ENCODE measurements around the gene CDC42EP2. TPM values are rescaled to one million over a fixed set of nuclear protein-coding genes. Genes with fewer than 3 reads are reported as not detected.

The CDC42EP2 gene, protein sequence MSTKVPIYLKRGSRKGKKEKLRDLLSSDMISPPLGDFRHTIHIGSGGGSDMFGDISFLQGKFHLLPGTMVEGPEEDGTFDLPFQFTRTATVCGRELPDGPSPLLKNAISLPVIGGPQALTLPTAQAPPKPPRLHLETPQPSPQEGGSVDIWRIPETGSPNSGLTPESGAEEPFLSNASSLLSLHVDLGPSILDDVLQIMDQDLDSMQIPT
- under 1 TPM in 1 of 6 donors, not detected in 5; 0.88 TPM for polyA plus RNA-seq (ENCODE audit: low read depth in 6 of 6)

DNA sequence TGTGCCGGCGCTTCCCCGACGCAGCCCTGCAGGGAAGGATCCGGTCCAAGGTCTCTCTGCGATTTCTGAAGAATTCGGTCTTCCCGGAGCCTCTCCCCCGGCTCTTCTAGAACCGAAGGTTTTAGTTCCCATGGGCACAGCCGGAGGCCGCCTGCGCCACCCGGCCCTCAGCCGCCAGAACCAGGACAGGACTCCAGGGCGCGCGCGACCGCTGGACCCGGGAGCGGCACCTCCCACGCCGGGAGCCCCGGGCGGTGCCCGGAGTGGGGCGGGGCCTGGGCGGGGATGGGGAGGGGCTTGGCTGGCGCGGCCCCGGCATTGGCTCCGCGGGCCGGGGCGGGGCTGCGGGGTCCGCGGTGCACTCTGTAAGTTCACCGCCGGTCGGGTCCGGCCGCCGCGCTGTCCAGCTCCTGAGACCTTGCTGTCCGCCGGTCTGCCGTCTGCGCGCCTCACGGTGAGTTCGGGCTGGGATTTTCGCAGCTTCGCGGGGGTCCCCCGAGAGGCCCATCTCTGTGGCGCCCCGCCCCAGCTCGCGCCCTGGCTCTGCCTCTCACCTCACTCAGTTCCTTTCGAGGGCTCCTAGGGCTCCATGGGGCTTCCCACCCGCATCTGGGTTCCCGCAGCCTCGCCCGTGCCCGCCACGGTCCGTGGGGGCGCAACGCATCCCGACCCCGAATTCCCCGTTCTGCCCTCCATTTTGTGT is at the start of gene CDC42EP2:
Gene CDC42EP2 (plus strand): TSS at position 366 of the 703 bp plus-strand sequence. CDS start 6,033 bp downstream, outside the sequence.
- peak; percentile 67 for DNase-seq
- peak within 1 kb of the TSS; percentile 66 to 89 (median 80) for H3K4me3 Mint-ChIP-seq

DNA sequence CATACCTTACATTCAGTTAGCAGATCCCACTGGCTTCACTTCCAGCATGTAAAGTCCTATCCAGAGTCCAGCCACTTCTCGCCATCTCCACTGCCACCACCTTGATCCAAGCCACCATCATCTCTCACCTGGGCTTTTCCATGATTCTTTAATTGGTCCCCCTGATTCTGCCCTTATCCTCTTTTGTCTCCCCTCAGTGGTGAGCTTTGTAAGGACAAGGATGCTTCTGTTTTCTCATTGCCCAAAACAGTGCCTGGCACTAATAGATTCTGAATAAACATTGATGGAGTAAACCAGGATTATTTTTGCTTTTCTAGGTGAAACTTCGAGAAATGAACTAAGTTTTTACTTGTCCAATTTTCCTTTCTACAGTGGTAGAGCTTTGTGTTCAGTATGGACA is 48.5 kb upstream of the CDC42EP2 start:
- H3K36me3 Mint-ChIP-seq: peaks cover 8 to 15% of the 10 kb centered on the region in 2 donors
- H3K4me3 Mint-ChIP-seq: peak overlapping the region in 1 of 8 donors; percentile 84
- H3K9me3 Mint-ChIP-seq: peaks cover 0 to 1% (median 0%) of the 10 kb centered on the region in 7 donors
- ATAC-seq (ENCODE audit: low read depth in 2 of 2): no peak
- no peaks in the 10 kb centered on the region for H3K27me3 Mint-ChIP-seq
- H3K4me1 Mint-ChIP-seq: peaks cover 19 to 27% (median 27%) of the 10 kb centered on the region in 3 donors
- peak overlapping the region in 4 of 6 donors; percentile 0 to 36 (median 9) for H3K27ac Mint-ChIP-seq
- DNase-seq: no peak

More for the DNA sequence above, at the start of gene CDC42EP2:
- H3K9me3 Mint-ChIP-seq: no peaks in the 10 kb centered on the region
- H3K4me1 Mint-ChIP-seq: peaks cover 10 to 20% (median 12%) of the 10 kb centered on the region in 3 donors
- peak within 1 kb of the TSS in 4 of 6 donors; percentile 20 to 72 (median 47) for H3K27ac Mint-ChIP-seq
- H3K36me3 Mint-ChIP-seq: no peaks in the 10 kb centered on the region
- H3K27me3 Mint-ChIP-seq: peaks cover 0 to 9% (median 9%) of the 10 kb centered on the region in 3 donors
- peak; percentile 85 to 87 for ATAC-seq (ENCODE audit: low read depth in 2 of 2)

DNA sequence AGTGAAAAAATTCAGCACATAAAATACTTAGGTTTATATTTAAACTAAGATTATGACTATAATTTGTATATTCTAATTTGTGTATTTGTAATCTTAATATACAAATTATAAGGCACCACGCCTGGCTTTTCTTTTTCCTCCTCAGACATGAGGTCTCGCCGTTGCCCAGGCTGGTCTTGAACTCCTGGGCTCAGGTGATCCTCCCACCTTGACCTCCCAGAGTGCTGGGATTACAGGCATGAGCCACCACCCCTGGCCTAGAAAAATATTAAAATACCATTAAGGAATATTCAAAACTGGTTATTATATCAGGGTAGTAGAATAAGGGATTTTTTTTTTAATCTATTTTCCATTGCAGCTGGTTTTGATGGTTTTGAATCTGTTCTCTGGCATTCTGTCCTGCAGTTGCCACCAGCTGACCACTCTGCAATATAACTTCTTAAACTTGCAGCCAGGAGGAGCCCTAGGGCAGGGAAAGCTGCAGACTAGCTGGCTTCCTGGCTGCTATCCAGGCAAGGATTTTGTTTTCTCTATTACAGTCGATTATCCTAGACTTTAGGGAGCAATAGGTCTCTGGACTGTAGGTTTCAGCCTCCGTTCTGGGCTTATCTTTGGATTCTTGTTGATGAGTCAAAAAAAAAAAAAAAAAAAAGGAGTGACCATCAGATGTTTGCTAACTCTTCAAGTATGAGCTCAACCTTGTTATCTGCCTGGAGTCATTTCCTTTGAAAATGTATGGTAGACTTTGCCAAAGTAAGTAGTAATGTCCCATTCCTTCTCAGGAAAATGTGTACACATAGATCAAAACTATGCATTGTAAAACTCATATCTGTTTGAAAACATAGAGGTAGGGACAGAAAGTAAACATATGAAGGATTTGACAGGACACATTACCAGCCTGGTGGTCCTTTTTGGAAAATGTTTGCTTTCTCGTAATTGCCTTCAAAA is 39.7 kb upstream of the CDC42EP2 start:
- peak; percentile 40 for DNase-seq
- no peak overlapping the region for H3K4me3 Mint-ChIP-seq
- H3K27me3 Mint-ChIP-seq: no peaks in the 10 kb centered on the region
- peaks cover 0 to 4% (median 0%) of the 10 kb centered on the region in 3 donors for H3K4me1 Mint-ChIP-seq
- H3K9me3 Mint-ChIP-seq: peaks cover 0 to 1% (median 0%) of the 10 kb centered on the region in 7 donors
- H3K27ac Mint-ChIP-seq: peak overlapping the region in 1 of 6 donors; percentile 47
- H3K36me3 Mint-ChIP-seq: peaks cover 8 to 10% of the 10 kb centered on the region in 2 donors
- peak; percentile 54 to 61 for ATAC-seq (ENCODE audit: low read depth in 2 of 2)

DNA sequence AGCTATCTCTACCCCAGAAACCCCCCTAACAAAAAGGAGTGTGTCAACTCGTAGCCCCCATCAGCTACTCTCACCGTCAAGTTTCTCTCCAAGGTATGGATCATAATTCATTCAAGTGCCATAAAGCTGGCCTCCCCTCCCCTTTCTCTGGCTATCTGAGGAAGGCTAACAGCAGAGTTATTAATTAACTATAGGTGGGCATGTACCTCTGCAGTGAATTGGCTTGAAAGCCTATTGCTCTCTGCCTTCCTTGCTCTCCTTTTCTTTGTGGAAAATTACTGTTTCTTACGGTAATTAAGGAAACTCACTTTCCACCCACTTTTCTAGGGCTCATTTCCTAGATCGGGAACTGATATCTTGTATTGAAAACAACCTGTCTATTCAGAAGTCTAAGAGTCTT is 38.8 kb upstream of the CDC42EP2 start:
- H3K36me3 Mint-ChIP-seq: peaks cover 3 to 4% of the 10 kb centered on the region in 2 donors
- no peak for ATAC-seq (ENCODE audit: low read depth in 2 of 2)
- H3K9me3 Mint-ChIP-seq: no peaks in the 10 kb centered on the region
- peak overlapping the region in 1 of 6 donors; percentile 61 for H3K27ac Mint-ChIP-seq
- H3K4me1 Mint-ChIP-seq: peaks cover 0 to 1% (median 0%) of the 10 kb centered on the region in 3 donors
- H3K27me3 Mint-ChIP-seq: no peaks in the 10 kb centered on the region
- DNase-seq: no peak
- H3K4me3 Mint-ChIP-seq: no peak overlapping the region

DNA sequence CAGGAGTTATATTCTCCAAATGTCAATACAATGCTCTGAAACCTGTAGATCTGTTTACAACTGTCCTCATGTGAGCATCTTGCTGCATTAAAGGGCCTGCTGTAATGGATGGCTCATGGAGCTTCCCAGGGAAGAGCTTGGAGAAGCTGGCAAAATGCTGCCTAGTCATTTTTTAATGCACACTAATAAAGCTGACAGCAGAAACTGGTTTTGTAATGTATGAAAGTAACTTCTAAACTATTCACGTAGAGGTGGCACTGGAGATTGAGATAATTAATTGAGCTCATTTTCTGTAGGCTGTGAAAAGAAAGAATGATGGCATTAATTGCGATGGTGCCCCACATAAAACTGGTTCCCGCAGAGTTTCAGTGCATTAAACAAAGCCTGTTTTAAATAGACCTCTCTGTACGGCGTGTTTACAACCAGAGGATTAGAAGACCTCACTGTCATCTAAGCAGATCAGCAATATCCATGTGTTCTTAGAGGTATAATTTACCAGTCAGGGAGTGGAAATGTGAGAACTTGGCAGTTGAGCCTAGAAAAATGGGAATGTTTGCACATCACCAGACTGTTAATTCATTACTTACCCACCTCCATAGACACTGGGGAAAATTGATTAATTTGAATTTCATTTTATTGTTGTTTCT is 36.9 kb upstream of the CDC42EP2 start:
- no peaks in the 10 kb centered on the region for H3K9me3 Mint-ChIP-seq
- peaks cover 0 to 8% (median 5%) of the 10 kb centered on the region in 3 donors for H3K4me1 Mint-ChIP-seq
- no peak overlapping the region for H3K27ac Mint-ChIP-seq
- DNase-seq: no peak
- H3K36me3 Mint-ChIP-seq: peaks cover 7 to 11% of the 10 kb centered on the region in 2 donors
- no peak for ATAC-seq (ENCODE audit: low read depth in 2 of 2)
- H3K27me3 Mint-ChIP-seq: no peaks in the 10 kb centered on the region
- H3K4me3 Mint-ChIP-seq: no peak overlapping the region

DNA sequence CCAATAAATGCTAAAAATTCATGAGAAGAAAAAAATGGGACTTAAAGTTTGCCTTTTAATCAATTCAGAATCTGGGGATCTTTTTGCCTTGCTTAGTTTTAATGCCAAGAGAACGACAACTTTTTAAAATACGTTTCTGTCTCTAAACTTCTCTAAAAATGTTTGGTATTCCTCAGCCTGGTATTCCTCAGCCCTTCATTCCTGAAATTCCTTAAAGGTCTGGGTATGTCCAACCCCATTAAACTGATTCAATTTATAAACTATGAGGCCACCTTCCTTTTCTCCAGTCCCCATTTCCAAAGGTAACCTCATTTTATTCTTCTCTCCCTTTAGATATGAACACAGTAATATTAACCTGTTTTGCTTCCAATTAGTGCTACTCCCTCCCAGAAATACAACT is 36.3 kb upstream of the CDC42EP2 start:
- peaks cover 3 to 9% (median 5%) of the 10 kb centered on the region in 3 donors for H3K4me1 Mint-ChIP-seq
- peaks cover 7 to 11% of the 10 kb centered on the region in 2 donors for H3K36me3 Mint-ChIP-seq
- no peak overlapping the region for H3K4me3 Mint-ChIP-seq
- H3K9me3 Mint-ChIP-seq: no peaks in the 10 kb centered on the region
- H3K27me3 Mint-ChIP-seq: no peaks in the 10 kb centered on the region
- H3K27ac Mint-ChIP-seq: no peak overlapping the region
- ATAC-seq (ENCODE audit: low read depth in 2 of 2) (no peak), DNase-seq (no peak)

DNA sequence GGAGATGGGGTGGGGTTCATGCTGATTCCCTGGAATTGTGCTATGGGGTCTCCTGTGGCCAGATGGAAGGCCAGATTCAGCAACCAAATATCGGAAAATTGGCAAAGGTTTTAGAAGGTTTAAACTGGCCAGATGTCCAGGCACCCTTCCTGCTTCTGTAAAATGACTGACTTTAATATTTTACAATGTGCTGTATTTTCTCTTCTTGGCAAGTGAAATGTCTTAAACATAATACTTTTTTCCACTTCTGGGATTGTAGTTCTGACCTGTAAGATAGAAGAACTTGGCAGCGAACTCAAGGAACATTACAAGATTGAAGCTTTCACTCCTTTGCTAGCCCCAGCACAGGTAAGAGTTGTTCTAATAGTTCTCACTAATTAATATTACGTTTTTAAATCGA is 35.4 kb upstream of the CDC42EP2 start:
- ATAC-seq (ENCODE audit: low read depth in 2 of 2): no peak
- H3K36me3 Mint-ChIP-seq: peaks cover 7 to 11% of the 10 kb centered on the region in 2 donors
- no peaks in the 10 kb centered on the region for H3K9me3 Mint-ChIP-seq
- H3K4me3 Mint-ChIP-seq: no peak overlapping the region
- DNase-seq: no peak
- H3K27ac Mint-ChIP-seq: no peak overlapping the region
- peaks cover 5 to 12% (median 5%) of the 10 kb centered on the region in 3 donors for H3K4me1 Mint-ChIP-seq
- H3K27me3 Mint-ChIP-seq: no peaks in the 10 kb centered on the region

DNA sequence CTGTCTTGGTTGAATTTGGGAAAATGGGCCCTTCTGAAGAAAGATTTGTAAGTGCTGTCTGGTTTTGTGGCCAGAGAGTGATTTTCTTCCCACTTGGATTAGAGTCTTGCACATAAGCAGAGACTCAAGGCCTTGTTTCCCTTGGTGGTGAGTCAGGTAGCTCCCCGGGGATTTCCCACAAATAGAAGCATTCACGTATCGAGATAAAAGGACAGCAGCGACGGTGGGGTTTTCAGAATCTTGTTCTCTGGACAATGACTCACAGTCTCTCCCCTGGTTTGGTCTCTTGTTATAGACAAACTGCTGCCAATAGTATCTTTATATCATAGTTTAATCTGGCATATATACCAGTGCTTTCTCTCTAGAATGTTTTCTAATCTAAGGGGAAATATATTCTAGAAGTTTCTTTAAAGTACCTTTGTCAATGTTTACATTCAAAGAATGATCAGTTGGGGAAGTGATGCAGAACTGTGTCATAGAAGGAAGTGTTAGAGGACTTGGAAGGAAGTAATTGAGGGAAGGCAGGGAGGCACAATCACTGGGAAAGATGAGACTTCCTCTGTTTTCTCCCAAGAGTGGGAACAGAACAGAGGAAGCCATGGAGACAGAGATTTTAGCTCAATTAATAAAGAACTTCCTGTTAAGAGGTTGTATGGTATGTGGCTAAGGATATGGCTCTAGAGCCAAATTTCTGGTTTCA is 34.8 kb upstream of the CDC42EP2 start:
- Mint-ChIP-seq H3K36me3 (peaks cover 7 to 11% of the 10 kb centered on the region in 2 donors), H3K4me3 (no peak overlapping the region), H3K27ac (peak overlapping the region in 1 of 6 donors; percentile 12), H3K27me3 (no peaks in the 10 kb centered on the region), H3K4me1 (peaks cover 5 to 12% (median 5%) of the 10 kb centered on the region in 3 donors), H3K9me3 (no peaks in the 10 kb centered on the region)
- ATAC-seq (ENCODE audit: low read depth in 2 of 2): no peak
- DNase-seq: no peak

DNA sequence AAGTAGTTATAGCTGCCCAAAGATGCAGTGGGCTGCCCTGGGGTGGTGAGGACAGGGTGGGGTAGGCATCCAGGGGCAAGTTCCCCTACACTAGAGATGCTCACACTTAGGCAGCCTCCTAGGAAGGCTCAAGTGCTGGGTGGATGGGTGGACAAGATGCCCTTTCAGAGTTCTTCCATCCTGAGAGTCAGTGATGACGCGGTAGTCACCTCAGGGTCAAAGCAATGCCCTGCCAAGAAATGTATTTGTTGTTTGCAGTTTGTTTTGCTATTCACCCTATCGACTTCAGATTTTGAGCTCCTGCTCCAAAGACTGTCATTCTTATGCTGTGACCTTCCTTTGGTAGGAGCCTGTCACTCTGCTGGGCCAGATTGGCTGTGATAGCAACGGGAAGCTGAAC is 34.0 kb upstream of the CDC42EP2 start:
- DNase-seq (no peak), ATAC-seq (ENCODE audit: low read depth in 2 of 2) (no peak)
- Mint-ChIP-seq H3K36me3 (peaks cover 7 to 11% of the 10 kb centered on the region in 2 donors), H3K27me3 (no peaks in the 10 kb centered on the region), H3K9me3 (no peaks in the 10 kb centered on the region), H3K27ac (no peak overlapping the region), H3K4me1 (peaks cover 5 to 12% (median 5%) of the 10 kb centered on the region in 3 donors), H3K4me3 (no peak overlapping the region)

DNA sequence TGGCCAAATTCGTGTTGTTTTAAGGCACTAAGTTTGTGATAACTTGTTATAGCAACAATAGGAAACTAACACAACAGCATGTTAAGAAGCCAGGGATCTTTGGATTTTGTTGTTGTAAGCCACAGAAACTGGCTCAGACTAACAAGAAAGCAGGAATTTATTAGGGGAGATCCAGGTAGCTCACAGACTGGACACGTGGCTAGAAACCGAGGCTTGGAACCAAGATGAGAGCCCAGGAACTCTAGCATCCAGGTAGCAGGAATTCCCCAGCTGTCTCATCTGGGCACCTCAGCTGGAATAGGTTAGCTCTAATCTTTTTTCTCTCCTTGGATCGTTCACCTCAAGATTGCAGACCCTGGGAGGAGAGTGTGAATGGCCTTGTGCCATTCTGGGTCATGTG is 28.0 kb upstream of the CDC42EP2 start:
- H3K9me3 Mint-ChIP-seq: no peaks in the 10 kb centered on the region
- peaks cover 22 to 28% of the 10 kb centered on the region in 2 donors for H3K36me3 Mint-ChIP-seq
- no peak overlapping the region for H3K27ac Mint-ChIP-seq
- DNase-seq (no peak), ATAC-seq (ENCODE audit: low read depth in 2 of 2) (no peak)
- H3K27me3 Mint-ChIP-seq: no peaks in the 10 kb centered on the region
- H3K4me1 Mint-ChIP-seq: peaks cover 9 to 14% (median 11%) of the 10 kb centered on the region in 3 donors
- no peak overlapping the region for H3K4me3 Mint-ChIP-seq

DNA sequence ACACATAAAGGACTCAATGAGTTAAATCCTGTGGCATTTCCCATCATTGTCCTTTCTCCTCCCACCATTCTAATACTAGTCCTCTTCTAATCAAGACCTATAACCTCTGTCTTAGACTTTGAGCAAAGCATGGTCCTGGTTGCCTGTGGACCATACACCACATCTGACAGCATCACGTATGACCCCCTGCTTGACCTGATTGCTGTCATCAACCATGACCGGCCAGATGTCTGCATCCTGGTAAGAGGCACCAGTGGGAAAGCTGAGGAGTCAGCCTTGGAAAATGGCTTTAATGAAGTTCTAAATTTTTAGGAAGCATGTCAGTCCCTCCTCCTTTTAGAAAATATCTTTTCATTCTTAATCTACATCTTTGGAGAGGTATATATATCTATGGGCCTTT is 27.1 kb upstream of the CDC42EP2 start:
- peaks cover 15 to 19% of the 10 kb centered on the region in 2 donors for H3K36me3 Mint-ChIP-seq

More for the DNA sequence above, 27.1 kb upstream of the CDC42EP2 start:
- Mint-ChIP-seq H3K4me3 (no peak overlapping the region), H3K9me3 (no peaks in the 10 kb centered on the region), H3K27ac (peak overlapping the region in 1 of 6 donors; percentile 81), H3K4me1 (peaks cover 5 to 11% (median 7%) of the 10 kb centered on the region in 3 donors), H3K27me3 (no peaks in the 10 kb centered on the region)
- ATAC-seq (ENCODE audit: low read depth in 2 of 2) (no peak), DNase-seq (no peak)
